HG02642 (cell line): Measurements from ENCODE around the gene RBBP8.
A peak's percentile ranks its signal among the peaks of the same experiment; 100 is the strongest.
"Not testable (repeated sequence)": the region's sequence is repeated elsewhere in the genome, so short reads cannot be mapped to it uniquely, and the experiment has no call there.

Source experiments
- ATAC-seq: cut with Tn5 transposase; IDR thresholded peaks from one replicate; pipeline ENCODE4 v1.9.1; 2021; ENCODE audit warnings: mild to moderate bottlenecking; ENCODE audit not compliant: unreplicated experiment, poor library complexity

Gene RBBP8

DNA sequence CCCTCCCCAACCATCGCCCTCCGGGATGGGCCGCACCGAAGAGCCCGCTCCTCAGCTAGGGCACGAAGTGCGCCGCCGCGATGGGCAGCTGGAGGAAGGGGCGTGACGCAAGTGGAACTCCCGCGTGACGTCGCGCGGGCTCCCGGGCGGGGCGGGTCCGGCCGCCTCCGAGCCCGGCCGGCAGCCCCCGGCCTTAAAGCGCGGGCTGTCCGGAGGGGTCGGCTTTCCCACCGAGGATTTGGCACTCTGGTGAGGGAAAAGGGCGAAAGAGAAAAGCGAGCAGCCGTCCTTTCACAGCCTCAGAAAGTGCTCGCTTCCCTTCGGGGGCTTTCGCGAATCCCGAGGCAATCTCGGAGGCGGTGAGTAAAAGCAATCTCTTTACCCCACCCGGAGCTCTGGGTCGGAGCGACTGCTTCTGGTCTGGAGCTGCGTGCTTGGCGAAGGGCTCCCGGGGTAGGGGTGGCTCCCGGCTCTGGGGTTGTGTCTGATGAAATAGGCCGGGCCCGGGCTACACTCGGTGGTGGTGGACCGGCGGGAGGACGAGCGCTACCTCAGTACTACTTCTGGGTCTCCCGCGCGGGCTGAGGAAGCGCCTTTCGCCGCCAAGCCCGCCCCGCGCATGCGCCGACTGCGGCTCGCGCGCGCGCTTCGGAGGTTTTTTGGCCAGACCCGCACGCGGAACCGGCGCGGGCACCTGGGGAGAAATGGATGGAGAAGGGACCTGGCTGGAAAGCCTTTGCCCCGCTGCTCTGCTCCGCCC, at the start of gene RBBP8:
Gene RBBP8, plus strand, starts transcription at position 123 of the 760 bp plus-strand sequence. CDS start 3,524 bp downstream, outside the sequence.
- peak; percentile 90 for ATAC-seq

DNA sequence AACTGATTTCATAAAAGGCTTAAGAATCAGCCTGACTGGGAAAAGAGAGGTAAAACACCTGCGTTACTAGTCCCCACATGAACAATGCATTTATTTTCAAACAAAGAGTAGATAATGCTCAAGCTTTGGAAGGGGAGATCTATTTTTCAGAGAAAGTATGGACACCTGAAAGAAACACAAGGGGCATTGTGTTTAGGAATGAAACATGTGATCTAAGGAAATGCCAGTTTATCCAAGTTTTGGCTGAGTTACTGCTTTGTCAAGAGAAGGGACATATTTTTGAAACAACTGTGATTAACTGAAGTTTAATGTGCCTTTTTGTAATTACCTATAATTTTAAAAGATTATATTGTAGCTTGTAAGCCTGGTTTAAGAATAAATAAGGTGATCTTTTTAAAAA, 49.3 kb upstream of the RBBP8 start:
- no peak for ATAC-seq

DNA sequence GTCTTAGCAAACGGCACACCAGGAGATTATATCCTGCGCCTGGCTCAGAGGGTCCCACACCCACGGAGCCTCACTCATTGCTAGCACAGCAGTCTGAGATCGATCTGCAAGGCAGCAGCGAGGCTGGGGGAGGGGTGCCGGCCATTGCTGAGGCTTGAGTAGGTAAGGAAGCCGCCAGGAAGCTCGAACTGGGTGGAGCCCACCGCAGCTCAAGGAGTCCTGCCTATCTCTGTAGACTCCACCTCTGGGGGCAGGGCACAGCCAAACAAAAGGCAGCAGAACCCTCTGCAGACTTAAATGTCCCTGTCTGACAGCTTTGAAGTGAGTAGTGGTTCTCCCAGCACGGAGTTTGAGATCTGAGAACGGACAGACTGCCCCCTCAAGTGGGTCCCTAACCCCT, 47.4 kb upstream of the RBBP8 start:
- ATAC-seq: not testable (repeated sequence)

DNA sequence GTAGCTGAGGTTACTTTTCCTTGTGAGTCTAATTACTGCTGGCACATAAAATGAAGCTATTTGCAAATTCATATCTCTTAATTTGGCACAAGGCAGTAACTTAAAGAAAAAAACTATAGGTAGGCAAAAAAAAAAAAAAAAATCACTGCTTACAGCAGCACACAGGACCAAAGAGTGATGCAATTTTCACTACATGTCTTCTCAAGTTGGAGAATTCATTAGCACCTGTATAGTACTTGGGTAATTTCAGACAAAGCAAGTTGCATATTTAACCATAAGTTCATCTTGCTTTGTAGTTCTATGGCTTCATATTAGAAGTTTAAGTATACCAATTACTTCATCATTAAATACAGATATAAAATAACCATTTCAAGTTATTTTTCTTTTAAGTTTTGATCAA, 33.7 kb upstream of the RBBP8 start:
- no peak for ATAC-seq

DNA sequence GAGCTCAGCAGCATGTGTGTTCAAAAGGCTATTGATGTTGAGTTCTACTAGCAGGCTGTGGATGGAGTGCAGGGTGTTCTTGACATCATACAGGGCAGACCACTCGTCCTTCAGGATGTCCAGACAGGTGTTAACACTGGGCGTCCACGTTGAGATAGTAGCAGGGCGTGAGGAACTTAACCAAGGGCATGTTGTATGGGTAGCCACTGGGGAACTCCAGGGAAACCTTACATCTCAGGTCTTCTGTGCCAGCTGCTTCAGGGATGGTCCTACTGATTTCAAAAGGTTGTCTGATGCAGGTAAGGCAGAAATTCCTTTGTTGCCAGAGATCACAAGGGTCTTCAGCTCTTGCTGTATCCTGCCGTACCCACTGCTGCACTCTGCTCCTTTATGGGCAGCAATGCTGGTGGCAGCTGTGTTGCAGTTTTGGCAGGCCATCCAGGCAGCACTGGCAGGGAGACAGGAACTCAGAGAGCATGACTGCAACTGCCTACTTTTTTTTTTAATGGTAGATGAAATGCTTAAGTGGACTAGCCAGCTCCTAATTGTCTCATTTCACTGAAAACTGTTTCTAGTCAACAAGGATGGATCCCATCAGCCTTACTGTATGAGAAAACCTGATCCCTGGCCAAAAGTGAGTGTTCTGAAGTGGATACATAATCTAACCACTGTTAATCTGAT, 32.4 kb upstream of the RBBP8 start:
- no peak for ATAC-seq

DNA sequence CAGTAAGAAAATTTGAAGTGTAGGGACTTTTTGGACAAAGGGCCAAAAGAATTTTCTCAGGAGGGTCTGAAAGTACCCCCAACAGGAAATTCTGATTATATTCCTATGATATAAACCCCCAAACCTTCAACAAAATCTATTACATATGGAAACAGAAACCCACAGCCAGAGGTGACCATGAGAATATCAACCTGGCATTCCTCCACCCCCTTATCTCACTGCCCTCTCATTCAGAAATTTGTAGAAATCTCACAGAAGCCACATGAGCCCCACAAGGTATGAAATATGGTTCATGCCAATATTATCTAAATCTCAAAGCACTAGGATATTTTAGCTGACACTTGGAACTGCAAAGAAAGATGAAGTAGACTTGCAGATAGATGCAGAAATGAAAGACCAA, 31.0 kb upstream of the RBBP8 start:
- no peak for ATAC-seq

DNA sequence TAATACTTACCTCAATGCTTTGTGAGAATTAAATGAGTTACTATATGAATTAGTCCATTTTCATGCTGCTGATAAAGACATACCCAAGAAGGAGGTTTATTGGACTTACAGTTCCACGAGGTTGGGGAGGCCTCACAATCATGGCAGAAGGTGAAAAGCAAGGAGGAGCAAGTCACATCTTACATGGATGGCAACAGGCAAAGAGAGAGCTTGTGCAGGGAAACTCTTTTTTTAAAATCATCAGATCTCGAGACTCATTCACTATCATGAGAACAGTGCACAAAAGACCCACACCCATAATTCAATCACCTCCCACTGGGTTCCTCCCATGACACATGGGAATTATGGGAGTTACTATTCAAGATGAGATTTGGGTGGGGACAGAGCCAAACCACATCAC, 29.9 kb upstream of the RBBP8 start:
- ATAC-seq: not testable (repeated sequence)

DNA sequence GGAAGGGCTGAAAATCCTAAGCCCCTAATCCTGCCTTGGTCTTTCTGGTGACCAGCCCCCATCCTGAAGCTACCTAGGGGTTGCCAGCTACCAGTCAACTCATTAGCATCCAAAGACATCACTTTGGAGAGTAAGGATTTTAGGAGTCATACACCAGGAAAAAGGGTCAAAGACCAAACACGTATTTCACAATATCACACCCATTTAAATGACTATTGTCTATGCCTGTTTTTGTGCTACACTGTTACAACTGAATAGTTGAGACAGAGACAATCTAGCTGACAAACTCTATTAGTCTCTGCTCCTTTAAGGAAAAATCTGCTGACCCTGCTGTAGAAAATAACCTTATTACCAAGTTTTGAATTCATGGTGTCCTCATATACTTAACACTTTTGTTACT, 21.0 kb upstream of the RBBP8 start:
- no peak for ATAC-seq

DNA sequence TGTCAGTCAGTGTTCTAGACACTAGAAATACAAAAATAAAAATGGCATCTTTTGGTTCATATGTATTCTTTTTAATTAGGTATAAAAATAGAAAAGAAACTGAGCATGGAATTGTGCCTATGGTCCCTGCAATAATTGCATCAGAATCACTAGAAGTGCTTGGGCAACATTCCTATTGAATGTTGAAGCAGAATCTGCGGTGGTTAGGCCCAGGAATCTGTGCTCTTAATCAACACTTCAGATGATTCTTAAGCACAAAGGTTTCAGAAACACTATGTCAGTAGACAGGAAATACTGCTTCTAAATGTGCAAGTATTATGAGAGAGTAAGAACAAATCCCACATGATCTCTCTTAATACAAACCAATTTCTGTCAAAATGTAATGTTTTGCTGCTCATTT, 20.3 kb upstream of the RBBP8 start:
- ATAC-seq: no peak

DNA sequence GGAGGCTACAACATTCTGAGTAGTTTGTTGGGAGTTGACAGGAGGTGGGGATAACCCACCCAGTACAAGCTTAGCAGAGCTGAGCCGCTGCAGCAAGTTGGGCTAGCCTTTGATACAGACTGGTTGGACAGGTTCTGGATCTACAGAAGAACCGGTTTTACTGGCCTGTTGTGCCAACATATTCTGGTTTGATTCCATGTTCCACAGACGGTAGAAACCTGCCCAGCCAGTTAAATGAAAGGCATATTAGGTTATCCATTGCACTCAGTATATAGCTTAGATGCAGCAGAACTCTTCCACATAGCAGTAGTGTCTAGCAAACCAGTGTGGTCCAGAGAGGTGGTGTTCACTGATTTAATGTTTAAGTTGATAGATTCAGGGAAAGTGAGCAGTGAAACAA, 19.3 kb upstream of the RBBP8 start:
- ATAC-seq: no peak

DNA sequence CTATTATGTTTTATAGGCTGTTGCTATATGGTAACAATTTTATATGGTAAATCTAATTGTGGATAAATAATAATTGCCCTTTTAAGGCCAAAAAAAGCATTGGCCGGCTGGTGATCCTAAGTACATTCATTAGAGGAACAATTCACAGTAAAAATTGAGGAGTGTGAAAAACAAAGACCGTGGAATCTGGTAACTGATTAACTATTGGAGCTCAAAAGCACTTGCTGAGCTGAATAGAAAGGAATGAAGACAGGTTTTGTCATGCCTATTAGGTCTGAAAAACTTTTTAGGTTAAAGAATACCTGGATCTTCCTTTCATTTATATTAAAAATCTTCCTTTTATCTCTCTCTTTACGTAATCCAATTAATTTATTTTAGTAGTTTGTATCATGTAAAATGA, 18.5 kb upstream of the RBBP8 start:
- no peak for ATAC-seq

DNA sequence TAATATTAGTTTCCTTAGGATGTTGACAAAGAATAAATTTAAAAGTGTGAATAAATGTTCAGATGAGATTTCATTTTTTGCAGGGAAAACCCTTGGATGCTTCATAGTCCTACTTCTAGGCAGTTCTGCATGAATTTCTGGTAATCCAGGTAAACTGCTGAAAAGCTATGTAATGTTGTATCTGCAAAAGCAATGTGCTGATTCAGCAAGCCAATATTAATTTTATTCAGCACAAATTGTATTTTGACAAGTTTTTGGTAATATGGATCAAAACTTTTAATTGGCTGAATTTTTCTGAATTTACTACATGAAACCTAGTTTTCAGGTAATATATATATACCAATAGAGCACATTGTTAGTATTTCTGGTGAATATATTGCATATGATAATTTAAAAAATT, 17.8 kb upstream of the RBBP8 start:
- no peak for ATAC-seq

DNA sequence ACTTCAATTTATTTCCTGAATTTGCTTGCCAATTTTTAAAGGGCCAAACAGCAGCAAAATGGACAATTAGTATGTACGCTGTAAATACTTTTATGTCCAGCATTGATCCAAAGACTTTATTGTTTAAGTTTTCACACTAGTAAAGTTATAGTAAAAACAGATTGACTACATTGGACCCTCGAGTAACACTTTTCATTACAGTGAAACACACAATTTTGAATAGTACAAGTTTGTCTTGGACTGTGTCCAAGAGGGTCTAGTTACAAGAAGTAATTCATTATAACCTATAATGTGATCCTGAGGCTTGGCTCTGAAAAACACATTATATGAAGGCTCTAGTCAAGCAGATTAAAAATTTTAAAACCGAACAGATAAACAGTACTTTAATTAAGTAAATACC, 11.4 kb upstream of the RBBP8 start:
- ATAC-seq: no peak

DNA sequence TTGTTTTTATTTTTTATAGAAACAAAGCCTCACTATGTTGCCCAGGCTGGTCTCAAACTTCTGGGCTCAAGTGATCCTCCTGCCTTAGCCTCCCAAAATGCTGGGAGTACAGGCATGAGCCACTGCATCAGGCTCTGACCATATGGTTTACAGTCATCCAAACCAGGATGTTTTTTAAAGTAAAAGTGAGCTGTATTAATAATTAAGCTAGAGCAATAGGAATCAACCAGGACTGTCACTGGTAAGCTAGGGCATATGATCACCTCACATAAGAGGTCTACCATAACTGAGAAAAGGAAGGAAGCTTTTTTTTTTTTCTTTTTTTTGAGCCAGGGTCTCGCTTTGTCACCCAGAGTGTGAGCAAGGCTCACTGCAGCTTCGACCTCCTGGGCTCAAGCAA, 8.5 kb upstream of the RBBP8 start:
- ATAC-seq: no peak

DNA sequence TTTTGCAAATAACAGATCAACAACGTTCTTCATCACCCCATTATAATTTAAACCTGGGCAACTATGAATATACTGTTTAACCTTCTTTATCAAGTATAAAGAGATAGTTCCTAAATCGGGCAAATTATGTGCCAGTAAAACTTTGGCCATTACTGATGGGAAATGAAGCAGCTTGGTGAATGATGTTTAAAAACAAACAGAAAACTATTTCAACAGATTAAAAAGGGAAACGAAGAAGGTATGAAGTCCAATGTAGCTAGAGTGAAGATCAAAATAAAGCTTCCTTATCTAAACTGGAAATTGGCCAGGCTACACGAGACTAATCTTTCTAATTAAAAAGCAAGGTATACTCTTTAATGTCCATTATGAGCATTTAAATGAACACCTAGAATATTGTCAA, 6.7 kb upstream of the RBBP8 start:
- no peak for ATAC-seq

DNA sequence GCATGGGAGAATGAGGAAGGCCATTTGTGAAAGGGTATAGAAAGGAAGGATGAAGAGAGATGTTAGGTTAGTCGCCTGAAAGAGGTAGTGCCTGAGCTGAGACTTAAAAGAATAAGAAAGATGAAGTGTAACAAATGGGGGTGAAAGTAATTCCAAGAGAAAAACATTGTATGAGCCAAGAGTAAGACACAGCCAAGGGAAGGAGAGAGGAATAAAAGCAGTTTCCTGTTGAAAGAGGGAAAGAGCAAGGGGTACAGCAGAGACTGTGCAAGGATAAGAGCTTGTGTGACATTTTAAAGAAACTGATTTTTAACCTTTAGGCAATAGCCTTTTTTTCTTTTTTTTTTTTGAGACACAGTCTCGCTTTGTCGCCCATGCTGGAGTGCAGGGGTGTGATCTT, 4.8 kb upstream of the RBBP8 start:
- no peak for ATAC-seq

DNA sequence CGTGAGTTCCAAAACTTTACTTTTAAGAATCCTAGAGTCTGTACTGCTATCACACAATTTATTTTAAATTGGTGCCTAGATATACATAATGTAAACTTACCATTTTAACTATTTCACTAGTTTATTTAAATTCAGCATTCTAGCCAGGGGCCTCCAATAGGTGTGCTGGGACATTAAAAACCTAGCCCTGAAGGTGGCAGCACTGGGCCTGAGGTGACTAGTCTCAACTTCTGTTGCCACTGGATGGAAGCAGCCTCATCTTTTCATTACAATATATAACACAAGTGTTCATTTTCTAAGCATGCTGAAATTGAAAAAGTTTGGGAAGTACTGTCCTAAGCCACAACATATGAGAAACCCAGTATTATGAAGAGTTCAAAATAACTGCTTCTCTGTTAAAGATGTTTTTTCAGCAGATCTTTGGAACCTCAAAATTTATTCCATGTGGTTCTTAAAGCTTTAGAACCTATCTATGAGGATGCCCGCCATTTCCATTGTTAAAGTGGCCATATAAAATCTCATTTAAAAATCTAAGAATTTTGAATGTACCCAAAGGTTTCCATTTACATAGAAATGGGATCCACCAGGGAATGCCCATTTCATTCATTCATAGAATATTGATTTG, 2.9 kb upstream of the RBBP8 start:
- peak; percentile 34 for ATAC-seq

DNA sequence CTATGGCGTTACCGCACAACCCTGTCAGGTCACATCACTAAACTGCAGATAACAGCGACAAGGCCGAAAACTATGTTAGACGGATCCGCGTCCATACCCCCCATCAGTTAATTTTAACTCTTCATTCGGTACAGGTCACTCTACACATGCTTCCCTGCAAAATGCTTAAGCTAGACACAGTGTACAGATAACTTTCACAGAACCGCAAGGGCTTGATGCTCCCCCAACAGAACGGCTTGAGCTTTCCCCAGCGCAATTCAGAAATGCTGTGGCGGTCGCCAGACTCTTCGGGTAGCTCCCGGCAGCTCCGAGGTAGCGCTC, 283 bp upstream of the RBBP8 start:
- ATAC-seq: peak; percentile 35

DNA sequence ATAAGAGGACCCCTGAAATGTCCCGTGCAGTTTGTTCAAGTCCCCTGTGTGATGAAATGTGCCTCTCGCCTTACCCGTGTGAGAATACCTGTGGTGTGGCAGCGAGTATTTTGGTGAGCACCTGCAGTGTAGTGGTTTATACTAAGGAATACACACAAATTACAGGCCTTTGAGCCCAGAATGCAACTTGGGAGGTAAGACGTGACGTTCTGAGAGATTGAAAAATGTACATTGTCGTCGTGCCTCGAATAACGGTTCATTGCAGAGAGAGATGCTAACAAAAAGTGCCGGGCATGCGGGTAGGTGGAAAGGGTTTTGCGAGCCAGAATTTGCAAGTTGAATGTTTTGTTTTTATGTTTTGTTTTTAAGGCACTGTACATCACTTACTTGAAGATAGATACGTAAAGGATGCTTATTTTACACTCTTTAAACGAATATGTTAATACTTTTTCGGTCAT, 867 bp downstream of the RBBP8 start:
- ATAC-seq: peak; percentile 24

DNA sequence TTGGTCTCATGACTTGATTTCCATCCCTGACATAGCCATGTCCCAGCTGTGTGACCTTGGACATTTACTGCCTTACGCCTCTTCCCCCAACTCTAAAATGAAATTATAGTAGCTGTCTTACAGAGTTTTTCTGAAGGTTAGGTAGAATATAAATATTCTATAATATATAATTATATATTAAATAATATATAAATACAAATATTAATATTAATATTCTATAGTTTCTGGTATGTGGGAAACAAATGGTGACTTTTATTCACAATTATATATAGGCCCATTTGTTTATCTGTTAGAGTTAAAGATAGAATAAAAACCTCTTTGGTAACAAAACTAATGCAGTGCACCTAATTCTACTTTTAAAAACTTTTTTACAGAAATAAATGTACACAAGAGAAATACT, 1.7 kb downstream of the RBBP8 start:
- ATAC-seq: no peak

DNA sequence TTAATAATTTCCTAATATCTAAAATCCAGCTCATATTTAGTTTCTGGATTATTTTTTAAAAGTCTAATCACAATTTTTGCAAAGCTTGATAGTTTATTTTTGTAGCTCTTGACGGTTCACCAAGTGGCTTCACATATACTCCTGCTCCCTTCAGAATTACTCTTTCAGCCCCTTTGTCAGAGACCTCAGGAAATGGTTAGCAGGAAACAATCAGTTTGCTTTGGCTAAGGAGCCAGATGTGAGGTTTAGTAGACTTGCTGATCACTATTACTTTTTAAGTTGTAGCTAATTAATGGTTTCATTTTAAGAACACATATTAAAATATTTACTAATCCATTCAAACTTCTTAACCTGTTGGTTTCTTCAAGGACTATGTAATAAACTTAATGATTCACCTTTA, 2.3 kb downstream of the RBBP8 start:
- no peak for ATAC-seq

DNA sequence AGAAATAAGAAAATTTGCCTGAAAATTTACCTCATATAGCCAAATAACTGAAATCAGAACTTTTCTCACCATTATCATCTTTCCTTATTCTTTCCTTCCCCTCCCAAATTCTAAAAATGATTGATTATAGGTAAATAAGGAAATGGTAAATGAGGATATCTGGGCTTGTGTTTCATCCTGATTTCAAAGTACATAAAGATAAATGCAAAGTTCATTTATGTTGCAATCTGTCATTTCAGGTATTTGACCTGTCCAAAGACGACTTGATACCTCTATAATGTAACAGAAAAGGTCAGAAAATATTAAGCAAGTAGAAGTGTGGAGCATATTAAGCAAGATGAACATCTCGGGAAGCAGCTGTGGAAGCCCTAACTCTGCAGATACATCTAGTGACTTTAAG, 3.4 kb downstream of the RBBP8 start:
- ATAC-seq: no peak
